GM12892 (cell line): ENCODE measurements around the gene LCNL1.

ENCODE experiments used
- DNase-seq: peaks from one replicate; pipeline ENCODE4 v3.0.0; 2011; ENCODE audit not compliant: insufficient read length
- FAIRE-seq: peaks from 2 replicates; lab custom pipeline; 2011; peaks lifted over from hg19 to GRCh38; lab: Jason Lieb, UNC
- POLR2A ChIP-seq: IDR thresholded peaks from 2 replicates; pipeline ENCODE4 v1.6.1; 2011; ENCODE audit warnings: low read depth, low read length, control low read depth
- POLR2AphosphoS5 ChIP-seq: IDR thresholded peaks from 2 replicates; pipeline ENCODE4 v1.6.1; 2011; ENCODE audit warnings: low read depth, low read length, control low read depth
- TAF1 ChIP-seq: IDR thresholded peaks from 2 replicates; pipeline ENCODE4 v1.6.1; 2011; ENCODE audit warnings: low read depth, mild to moderate bottlenecking, control low read depth, low read length, borderline replicate concordance

The LCNL1 gene

DNA sequence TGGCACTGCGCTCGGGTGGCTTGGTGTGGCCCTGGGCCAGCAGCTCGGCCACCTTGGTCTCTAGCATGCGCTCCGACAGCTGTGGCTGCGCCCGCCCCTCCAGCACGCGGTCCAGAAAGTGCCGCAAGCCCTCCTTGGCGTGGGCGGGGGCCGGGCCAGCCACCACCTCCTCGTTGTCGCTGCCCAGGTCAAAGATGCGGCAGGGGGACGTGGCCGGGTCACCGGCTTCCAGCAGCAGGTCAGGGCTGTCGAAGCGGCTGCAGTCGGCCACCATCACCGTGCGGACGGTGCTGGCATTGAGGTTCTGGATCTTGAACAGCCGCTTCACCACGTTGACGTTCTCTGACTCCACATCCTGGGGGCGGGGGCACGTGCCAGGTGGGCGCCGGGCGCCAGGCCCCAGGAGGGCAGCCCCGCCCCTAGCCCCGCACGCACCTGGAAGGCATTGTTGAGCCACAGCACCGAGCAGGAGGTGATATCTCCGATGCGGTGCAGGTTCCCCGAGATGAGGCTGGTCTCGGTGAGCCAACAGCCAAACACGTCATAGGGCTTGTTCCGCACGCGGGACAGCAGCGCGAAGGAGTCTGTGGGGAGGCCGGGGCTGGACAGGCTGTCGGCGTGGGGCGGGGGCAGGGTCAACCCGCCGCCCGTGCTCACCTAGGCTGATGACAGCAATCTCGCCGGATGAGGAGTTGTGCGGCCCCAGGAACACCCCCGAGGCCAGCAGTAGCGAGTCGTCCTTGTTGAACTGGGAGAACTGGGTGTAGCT lies 40.5 kb upstream of the LCNL1 start:
- TF ChIP-seq TAF1 (no peak), POLR2A (no peak), POLR2AphosphoS5 (no peak)
- FAIRE-seq (no peak), DNase-seq (no peak)

DNA sequence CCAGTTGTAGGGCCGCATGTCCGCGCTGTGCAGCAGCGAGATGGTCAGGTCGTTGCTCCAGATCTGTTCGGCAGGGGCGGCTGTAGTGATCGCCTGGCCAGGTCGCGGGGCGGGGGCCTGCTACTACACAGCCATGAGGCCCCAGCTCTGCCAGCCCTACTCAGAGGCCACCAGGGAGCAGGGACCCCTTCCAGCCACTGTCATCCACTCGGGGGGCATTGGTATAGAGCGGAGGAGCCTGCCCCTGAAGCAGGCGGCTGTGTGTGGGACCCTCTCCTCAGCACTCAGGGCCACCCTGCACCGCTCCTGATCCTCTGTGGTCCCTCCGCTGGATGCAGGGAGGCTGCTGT lies 39.9 kb upstream of the LCNL1 start:
- DNase-seq (no peak), FAIRE-seq (no peak)
- TF ChIP-seq POLR2AphosphoS5 (no peak), POLR2A (no peak), TAF1 (no peak)

GRCh38 chr9:136943291-136944211 lies 39.2 kb upstream of the LCNL1 start:
- TF ChIP-seq TAF1 = no peak
- TF ChIP-seq POLR2AphosphoS5 = no peak
- peak; percentile 33 for FAIRE-seq
- DNase-seq = peak; percentile 70

DNA sequence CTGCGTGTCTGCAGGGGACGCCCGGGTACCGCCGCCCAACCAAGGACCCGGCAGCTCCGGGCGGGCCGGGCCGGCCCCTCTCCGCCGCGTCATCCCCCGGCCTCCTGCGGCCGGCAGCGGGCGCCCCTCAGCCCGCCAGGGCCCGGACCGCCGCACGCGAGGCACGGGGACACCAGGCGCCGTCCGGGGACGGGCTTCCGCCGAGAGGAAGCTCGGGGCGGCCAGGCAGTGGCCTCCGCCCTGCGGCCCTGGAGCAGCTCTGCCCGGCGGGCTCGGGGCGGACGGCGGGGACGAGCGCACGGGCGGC lies 38.6 kb upstream of the LCNL1 start:
- FAIRE-seq (no peak), DNase-seq (peak; percentile 86)
- no peak for TF ChIP-seq TAF1
- no peak for TF ChIP-seq POLR2A

GRCh38 chr9:136944519-136945332 lies 38.1 kb upstream of the LCNL1 start, which contains the start of the genes C8G and FBXW5:
Gene C8G, plus strand, starts transcription at chr9:136945243. Its CDS starts 78 bp downstream, at chr9:136945321.
Gene FBXW5, minus strand, starts transcription at chr9:136944738. Its CDS starts 655 bp downstream, at chr9:136944083.
- no peak for TF ChIP-seq POLR2AphosphoS5
- TF ChIP-seq POLR2A = peak; percentile 53; the same call in 1 of the 2 replicates
- no peak for TF ChIP-seq TAF1
- FAIRE-seq = peak; percentile 99
- peak; percentile 99 for DNase-seq

DNA sequence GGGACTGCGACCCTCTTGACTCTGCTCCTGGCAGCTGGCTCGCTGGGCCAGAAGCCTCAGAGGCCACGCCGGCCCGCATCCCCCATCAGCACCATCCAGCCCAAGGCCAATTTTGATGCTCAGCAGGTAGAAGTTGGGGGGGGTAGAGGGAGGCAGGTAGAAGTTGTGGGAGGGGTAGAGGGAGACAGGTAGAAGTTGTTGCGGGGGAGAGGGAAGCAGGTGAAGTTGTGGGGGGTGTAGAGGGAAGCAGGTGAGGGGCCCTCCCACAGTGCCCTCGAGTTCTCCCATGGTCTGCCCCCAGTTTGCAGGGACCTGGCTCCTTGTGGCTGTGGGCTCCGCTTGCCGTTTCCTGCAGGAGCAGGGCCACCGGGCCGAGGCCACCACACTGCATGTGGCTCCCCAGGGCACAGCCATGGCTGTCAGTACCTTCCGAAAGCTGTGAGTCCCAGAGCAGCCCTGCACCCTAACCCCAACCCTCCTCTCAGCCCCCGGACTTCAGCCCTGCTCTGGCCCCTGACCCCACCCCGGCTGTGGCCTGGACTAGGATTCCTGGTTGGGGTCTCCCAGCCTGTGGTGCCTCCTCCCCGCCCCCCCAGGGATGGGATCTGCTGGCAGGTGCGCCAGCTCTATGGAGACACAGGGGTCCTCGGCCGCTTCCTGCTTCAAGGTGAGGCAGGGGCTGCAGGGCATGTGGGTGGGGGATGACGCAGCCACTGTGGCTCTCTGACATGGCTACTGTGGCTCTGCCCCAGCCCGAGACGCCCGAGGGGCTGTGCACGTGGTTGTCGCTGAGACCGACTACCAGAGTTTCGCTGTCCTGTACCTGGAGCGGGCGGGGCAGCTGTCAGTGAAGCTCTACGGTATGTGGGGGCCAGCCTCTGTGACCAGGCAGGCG lies 37.2 kb upstream of the LCNL1 start:
- FAIRE-seq (no peak), DNase-seq (no peak)
- TF ChIP-seq POLR2A (no peak), TAF1 (no peak), POLR2AphosphoS5 (no peak)

DNA sequence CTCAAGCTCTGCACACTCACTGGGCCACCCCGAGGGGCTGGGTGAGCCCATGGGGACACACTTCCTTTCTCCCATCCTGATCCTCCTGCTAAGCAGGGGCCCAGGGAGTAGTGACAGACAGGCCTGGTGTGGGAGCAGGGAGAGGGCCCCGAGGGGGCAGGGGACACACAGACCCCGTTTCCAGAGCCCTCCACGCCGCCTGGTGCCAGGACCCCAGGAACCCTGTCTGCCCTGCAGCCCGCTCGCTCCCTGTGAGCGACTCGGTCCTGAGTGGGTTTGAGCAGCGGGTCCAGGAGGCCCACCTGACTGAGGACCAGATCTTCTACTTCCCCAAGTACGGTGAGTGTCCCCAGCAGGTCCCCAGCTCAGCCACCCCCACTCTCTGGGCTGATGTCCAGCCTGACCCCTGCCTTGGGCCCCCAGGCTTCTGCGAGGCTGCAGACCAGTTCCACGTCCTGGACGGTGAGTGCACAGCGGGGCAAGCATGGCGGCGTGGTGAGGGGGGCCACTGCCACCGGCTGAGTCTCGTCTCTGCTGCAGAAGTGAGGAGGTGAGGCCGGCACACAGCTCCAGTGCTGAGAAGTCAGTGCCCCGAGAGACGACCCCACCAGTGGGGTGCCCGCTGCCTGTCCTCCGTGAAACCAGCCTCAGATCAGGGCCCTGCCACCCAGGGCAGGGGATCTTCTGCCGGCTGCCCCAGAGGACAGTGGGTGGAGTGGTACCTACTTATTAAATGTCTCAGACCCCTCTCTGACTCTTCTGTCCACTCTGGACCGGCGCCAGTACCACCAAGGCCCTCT lies 36.4 kb upstream of the LCNL1 start:
- DNase-seq (no peak), FAIRE-seq (no peak)
- no peak for TF ChIP-seq POLR2AphosphoS5
- TF ChIP-seq POLR2A = no peak

DNA sequence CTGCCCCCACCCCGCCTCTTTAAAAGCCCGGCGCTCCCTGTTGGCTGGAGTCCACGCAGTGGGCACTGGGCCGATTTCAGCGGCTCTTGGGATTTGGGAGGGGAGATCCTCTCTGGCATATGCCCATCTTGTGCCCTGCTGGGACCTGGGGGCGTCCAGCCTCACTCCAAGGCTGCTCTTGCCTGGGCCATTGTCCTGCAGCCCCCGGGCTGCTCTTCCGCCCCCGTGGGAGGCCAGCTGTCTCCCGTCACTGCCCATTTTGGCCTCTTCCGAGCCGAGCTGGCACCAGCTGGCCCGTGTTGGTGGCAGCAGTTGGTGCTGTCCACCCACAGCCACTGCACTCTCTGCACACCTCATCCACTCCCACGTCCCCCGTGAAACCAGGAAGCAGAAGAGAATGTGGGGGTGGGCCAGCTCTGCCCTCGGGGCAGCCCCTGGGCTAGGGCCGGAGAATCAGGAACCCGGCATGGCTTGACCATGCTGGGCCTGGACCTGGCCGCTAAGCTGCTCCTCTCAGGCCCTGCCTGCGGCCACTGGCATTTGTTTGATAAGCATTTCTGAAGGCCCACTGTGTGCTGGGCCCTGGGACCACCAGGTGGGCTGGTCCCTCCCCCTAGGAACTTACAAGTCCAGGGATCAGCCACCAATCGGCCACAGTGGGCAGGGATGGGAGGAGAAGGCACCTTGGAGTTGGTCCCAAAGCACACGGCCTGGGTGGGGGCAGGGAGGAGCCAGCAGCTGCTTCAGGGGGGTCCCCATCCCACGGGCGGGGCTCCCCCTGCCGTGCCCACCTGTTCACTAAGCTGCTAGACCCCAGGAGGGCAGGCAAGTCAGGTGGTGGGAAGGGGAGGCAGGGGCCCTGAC lies 35.5 kb upstream of the LCNL1 start:
- DNase-seq = no peak
- FAIRE-seq = no peak
- TF ChIP-seq POLR2A (no peak), POLR2AphosphoS5 (no peak), TAF1 (no peak)

- no peak for TF ChIP-seq TAF1
- TF ChIP-seq POLR2A = no peak
- no peak for TF ChIP-seq POLR2AphosphoS5
- no peak for DNase-seq
- FAIRE-seq = peak; percentile 33
Measured at GRCh38 chr9:136947955-136948510, 34.8 kb upstream of the LCNL1 start.

DNA sequence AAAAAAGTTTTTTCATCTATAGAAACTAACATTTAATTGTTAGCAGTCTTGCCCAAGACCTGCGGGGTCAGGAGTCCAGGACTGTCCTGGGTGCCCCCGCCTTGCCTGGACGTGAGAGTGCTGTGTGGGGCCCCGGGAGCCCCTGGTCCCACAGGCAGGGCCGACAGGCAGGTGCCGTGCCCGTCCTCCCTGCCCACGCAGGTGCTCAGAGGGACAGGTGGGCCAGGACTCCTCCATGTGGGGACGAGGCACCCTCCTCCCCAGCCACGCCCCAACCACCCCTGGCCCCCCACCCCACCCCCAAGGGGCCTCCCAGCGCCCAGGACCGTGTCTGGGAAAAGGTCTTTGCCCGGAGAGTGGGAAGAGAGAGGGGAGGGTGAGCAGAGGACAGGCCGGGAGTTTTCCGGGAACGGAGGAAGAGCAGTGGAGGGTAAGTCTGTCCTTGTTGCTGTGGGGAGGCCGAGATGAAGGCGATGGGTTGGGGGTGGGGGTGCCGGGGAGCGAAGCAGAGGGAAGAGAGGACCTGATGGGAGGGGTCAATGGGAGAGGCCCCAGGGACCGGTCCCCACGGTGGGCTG lies 33.5 kb upstream of the LCNL1 start:
- FAIRE-seq = no peak
- TF ChIP-seq POLR2A (no peak), POLR2AphosphoS5 (no peak)
- no peak for DNase-seq
